Spleen (tissue), 11 donors: ENCODE results near the gene SLC22A2. TPM values are rescaled to one million over a fixed set of nuclear protein-coding genes. Genes with fewer than 3 reads are reported as not detected.

Experiments used
- DNase-seq: peaks from one replicate; pipeline ENCODE4 v3.0.0-alpha.2; 2020
- H3K27ac ChIP-seq, 8 donors: fragments of 200-600 bp; sonication (generic) in 7 of 8; 1 replicate in 4 of 8; 2 replicates in 4 of 8; pipeline versions ENCODE4 v1.5.0 to v1.8.0; 2016 to 2021; ENCODE audit warnings: inconsistent platforms in 4 of 8, mild to moderate bottlenecking in 4 of 8, moderate library complexity in 1 of 8
- H3K27me3 ChIP-seq, 7 donors: fragments of 200-600 bp; sonication (generic) in 6 of 7; replicated peaks in 1 of 7; 1 replicate in 4 of 7; 2 replicates in 3 of 7; pipeline versions ENCODE4 v1.5.0 to v1.8.0; 2016 to 2021; ENCODE audit warnings: inconsistent platforms in 3 of 7, mild to moderate bottlenecking in 1 of 7
- H3K36me3 ChIP-seq, 6 donors: fragments of 200-600 bp; sonication (generic) in 5 of 6; 1 replicate in 4 of 6; 2 replicates in 2 of 6; pipeline versions ENCODE4 v1.5.0 to v1.8.0; 2016 to 2021; ENCODE audit warnings: inconsistent platforms in 2 of 6
- H3K4me1 ChIP-seq, 6 donors: fragments of 200-600 bp; sonication (generic) in 5 of 6; 1 replicate in 3 of 6; 2 replicates in 3 of 6; pipeline versions ENCODE4 v1.5.0 to v1.8.0; 2016 to 2021; ENCODE audit warnings: inconsistent platforms in 3 of 6
- H3K4me3 ChIP-seq, 8 donors: fragments of 200-600 bp; sonication (generic) in 7 of 8; 1 replicate in 4 of 8; 2 replicates in 4 of 8; pipeline versions ENCODE4 v1.5.0 to v1.8.0; 2016 to 2021; ENCODE audit warnings: inconsistent platforms in 4 of 8, mild to moderate bottlenecking in 4 of 8, moderate library complexity in 2 of 8
- H3K9me3 ChIP-seq, 8 donors: fragments of 200-600 bp; sonication (generic) in 7 of 8; 1 replicate in 4 of 8; 2 replicates in 4 of 8; pipeline versions ENCODE4 v1.5.0 to v1.8.0; 2016 to 2021; ENCODE audit warnings: inconsistent platforms in 4 of 8
- POLR2A ChIP-seq, 3 donors: fragments of 450-650 bp; IDR thresholded peaks; one replicate each; pipeline ENCODE4 v1.5.1; 2017; ENCODE audit warnings: antibody characterized with exemption in 3 of 3, mild to moderate bottlenecking in 1 of 3
- POLR2AphosphoS5 ChIP-seq, 3 donors: sonication (generic); formaldehyde crosslinking; IDR thresholded peaks; one replicate each; pipeline ENCODE4 v1.5.1; 2017; ENCODE audit warnings: antibody characterized with exemption in 3 of 3
- WGBS, 5 donors: extraction: QIAGEN DNeasy Blood & Tissue Kit in 3 of 5; methylation state at CpG; one replicate each; pipeline versions ENCODE4 v1.1.5 to v1.1.7; 2013 to 2018; 5-methylcytosine and 5-hydroxymethylcytosine counted together
- intact Hi-C: fragments of 100-400 bp; cut with DNase I; formaldehyde crosslinking; loops from one replicate; pipeline ENCODE4 v1.15.0; 2023; ENCODE audit warnings: low total_unique reads
- polyA plus RNA-seq, 3 donors: library from polyadenylated mRNA; stranded (reverse); fragments of 200-250 nt; gene quantifications; one replicate each; pipeline ENCODE4 v1.2.1, GENCODE V29; 2013
- total RNA-seq, 7 donors: library from RNA; depleted of rRNA in 3 of 7; stranded (reverse); fragments of >200 nt in 3 of 7; fragmentation: NEBNext Ultra II Directional in 4 of 7; extraction: Animal tissue kit (Norgen Biotek cat#: 25700) in 4 of 7; gene quantifications; one replicate each; pipeline versions ENCODE4 v1.1.0 to v1.2.1, GENCODE V29; 2016 to 2021
- TF ChIP-seq, protein P1 (sequence below), 11 experiments: fragments of 200-600 bp in 7 of 11; fragments of 450-650 bp in 4 of 11; sonication (generic) in 4 of 11; IDR thresholded peaks in 8 of 11; conservative IDR thresholded peaks in 3 of 11; 1 replicate in 7 of 11; 2 replicates in 4 of 11; pipeline versions ENCODE4 v1.4.0 to v1.8.0; 2016 to 2021; ENCODE audit warnings: antibody characterized with exemption in 11 of 11, inconsistent platforms in 4 of 11, mild to moderate bottlenecking in 1 of 11
- donor health status: healthy with polysubstance abuse.
- donor health status: DM: no; HTN: no; CAD: no; lungs with moderate emphysema.
- donor health status: DM: no; HTN: no; CAD: no.
- donor health status: Bipolar disorder and iron deficiency.
- donor health status: healthy.
- donor health status: DM: no; HTN: no; CAD: no.
- donor health status: DM: yes; HTN: yes; CAD: no.

SLC22A2 gene
- total and polyA plus RNA-seq, 10 donors, result not detected

- Histone ChIP-seq H3K27ac (no peak overlapping the region), H3K9me3 (peaks cover 0 to 7% (median 2%) of the 10 kb centered on the region in 8 donors), H3K4me3 (no peak overlapping the region), H3K4me1 (no peaks in the 10 kb centered on the region), H3K27me3 (no peaks in the 10 kb centered on the region), H3K36me3 (no peaks in the 10 kb centered on the region)
- no peak for DNase-seq
- intact Hi-C loops, result no loop called here
- TF ChIP-seq POLR2AphosphoS5 (IDR thresholded peaks at IDR 0.05) (no peak), POLR2A (IDR thresholded peaks at IDR 0.05) (no peak)
- TF ChIP-seq, protein P1, sequence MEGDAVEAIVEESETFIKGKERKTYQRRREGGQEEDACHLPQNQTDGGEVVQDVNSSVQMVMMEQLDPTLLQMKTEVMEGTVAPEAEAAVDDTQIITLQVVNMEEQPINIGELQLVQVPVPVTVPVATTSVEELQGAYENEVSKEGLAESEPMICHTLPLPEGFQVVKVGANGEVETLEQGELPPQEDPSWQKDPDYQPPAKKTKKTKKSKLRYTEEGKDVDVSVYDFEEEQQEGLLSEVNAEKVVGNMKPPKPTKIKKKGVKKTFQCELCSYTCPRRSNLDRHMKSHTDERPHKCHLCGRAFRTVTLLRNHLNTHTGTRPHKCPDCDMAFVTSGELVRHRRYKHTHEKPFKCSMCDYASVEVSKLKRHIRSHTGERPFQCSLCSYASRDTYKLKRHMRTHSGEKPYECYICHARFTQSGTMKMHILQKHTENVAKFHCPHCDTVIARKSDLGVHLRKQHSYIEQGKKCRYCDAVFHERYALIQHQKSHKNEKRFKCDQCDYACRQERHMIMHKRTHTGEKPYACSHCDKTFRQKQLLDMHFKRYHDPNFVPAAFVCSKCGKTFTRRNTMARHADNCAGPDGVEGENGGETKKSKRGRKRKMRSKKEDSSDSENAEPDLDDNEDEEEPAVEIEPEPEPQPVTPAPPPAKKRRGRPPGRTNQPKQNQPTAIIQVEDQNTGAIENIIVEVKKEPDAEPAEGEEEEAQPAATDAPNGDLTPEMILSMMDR (IDR thresholded peaks at IDR 0.05 in 8 of 11, conservative IDR thresholded peaks at IDR 0.05 in 3 of 11), result no peak
- WGBS, 5 donors, result 63 to 96% (median 84%) methylated on average over 2 of the region's 2 CpGs
Measured at GRCh38 chr6:160201061-160201460, 57.6 kb downstream of the SLC22A2 start.

- no peak for DNase-seq
- H3K27ac ChIP-seq, result no peak overlapping the region
- H3K4me1 ChIP-seq, result no peaks in the 10 kb centered on the region
- no peaks in the 10 kb centered on the region for H3K27me3 ChIP-seq
- WGBS, 5 donors, result 7 to 11% (median 10%) methylated on average over 3 of the region's 3 CpGs
- H3K9me3 ChIP-seq, result peaks cover 0 to 31% (median 25%) of the 10 kb centered on the region in 8 donors
- no peak overlapping the region for H3K4me3 ChIP-seq
- no peaks in the 10 kb centered on the region for H3K36me3 ChIP-seq
- TF ChIP-seq POLR2A (IDR thresholded peaks at IDR 0.05) (no peak), POLR2AphosphoS5 (IDR thresholded peaks at IDR 0.05) (no peak)
- TF ChIP-seq, protein P1 (IDR thresholded peaks at IDR 0.05 in 8 of 11, conservative IDR thresholded peaks at IDR 0.05 in 3 of 11), result no peak
- intact Hi-C loops, result no loop called here
Measured at GRCh38 chr6:160198606-160199211, 59.9 kb downstream of the SLC22A2 start.

DNA sequence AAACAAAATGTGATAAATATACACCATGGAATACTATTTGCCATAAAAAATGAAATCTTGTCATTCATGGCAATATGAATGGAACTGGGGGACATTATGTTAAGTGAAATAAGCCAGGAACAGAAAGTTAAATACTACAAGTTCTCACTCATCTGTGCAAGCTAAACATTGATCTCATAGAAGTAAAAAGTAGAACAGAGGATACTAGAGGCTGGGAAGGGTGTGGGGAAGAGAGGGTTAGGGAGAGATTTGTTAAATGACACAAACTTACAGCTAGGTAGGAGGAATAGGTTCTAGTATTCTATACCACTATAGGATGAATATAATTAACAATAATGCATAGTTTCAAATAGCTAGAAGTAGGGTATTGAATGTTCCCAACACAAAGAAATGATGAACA lies 61.0 kb downstream of the SLC22A2 start:
- Histone ChIP-seq H3K27ac (no peak overlapping the region), H3K9me3 (peaks cover 0 to 41% (median 36%) of the 10 kb centered on the region in 8 donors), H3K27me3 (no peaks in the 10 kb centered on the region), H3K4me3 (no peak overlapping the region), H3K36me3 (no peaks in the 10 kb centered on the region), H3K4me1 (no peaks in the 10 kb centered on the region)
- no peak for DNase-seq
- TF ChIP-seq POLR2AphosphoS5 (IDR thresholded peaks at IDR 0.05) (no peak), POLR2A (IDR thresholded peaks at IDR 0.05) (no peak)
- TF ChIP-seq, protein P1 (IDR thresholded peaks at IDR 0.05 in 8 of 11, conservative IDR thresholded peaks at IDR 0.05 in 3 of 11), result no peak
- intact Hi-C loops, result no loop called here

- no peaks in the 10 kb centered on the region for H3K27me3 ChIP-seq
- H3K27ac ChIP-seq, result no peak overlapping the region
- H3K4me1 ChIP-seq, result no peaks in the 10 kb centered on the region
- no peak for DNase-seq
- no peak overlapping the region for H3K4me3 ChIP-seq
- no peak for TF ChIP-seq POLR2A (IDR thresholded peaks at IDR 0.05)
- no peak for TF ChIP-seq POLR2AphosphoS5 (IDR thresholded peaks at IDR 0.05)
- TF ChIP-seq, protein P1 (IDR thresholded peaks at IDR 0.05 in 8 of 11, conservative IDR thresholded peaks at IDR 0.05 in 3 of 11), result no peak
- H3K36me3 ChIP-seq, result no peaks in the 10 kb centered on the region
- intact Hi-C loops, result no loop called here
- WGBS, 5 donors, result 73 to 87% (median 78%) methylated on average over 1 of the region's 1 CpG
- H3K9me3 ChIP-seq, result peaks cover 0 to 56% (median 52%) of the 10 kb centered on the region in 8 donors
Measured at GRCh38 chr6:160194808-160195207, 63.8 kb downstream of the SLC22A2 start.
